Activated CD4-positive, CD25-positive, alpha-beta regulatory T cell treated with anti-CD3 and anti-CD28 coated beads, Interleukin-2, amount 50 U/mL, for 72 hours (primary cell): ENCODE data around the gene PYROXD2.

Experiments used
- DNase-seq: peaks from one replicate; pipeline ENCODE4 v3.0.0; 2021

PYROXD2 gene

DNA sequence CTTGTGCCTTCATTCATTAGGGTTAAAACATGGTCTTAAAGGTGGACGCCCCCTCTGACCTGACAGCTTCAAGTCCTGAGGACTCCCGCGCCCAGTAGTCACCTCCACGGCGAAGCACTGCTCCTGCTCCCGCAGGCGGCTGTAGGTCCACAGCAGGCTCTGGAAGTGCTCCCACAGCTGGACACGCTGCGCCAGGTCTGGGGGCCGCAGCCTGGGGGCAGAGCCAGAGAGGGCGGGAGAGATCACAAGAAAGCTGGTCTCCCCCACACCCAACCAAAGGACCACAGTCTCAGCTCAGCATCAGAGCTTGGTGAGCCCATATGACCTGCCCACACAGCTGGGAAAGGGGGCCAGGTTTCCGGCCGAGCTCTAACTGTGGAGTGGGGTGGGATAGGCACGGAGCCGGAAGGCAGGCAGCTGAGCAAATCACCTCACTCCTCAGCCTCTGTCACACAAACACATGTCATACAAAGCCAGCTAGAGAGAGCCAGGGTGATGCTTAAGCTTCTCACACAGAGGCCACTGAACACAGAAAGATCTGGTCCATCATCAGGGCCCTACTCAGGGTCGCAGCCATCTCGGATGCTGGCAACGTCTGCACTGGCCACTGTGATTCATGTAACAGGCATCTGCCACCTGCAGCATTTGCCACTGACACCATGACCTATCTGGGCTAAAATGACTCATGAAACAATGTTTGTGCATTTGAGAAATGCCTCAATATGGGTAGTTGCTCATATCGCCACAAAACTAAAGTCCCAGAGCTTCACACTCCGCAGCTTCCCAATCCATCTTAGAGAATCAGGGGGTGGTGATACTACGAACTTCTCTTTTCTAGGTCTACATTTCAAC is 19.1 kb upstream of the PYROXD2 start:
- no peak for DNase-seq

- DNase-seq = no peak
These were observed 18.4 kb upstream of the PYROXD2 start for GRCh38 chr10:98433371-98433770.

DNA sequence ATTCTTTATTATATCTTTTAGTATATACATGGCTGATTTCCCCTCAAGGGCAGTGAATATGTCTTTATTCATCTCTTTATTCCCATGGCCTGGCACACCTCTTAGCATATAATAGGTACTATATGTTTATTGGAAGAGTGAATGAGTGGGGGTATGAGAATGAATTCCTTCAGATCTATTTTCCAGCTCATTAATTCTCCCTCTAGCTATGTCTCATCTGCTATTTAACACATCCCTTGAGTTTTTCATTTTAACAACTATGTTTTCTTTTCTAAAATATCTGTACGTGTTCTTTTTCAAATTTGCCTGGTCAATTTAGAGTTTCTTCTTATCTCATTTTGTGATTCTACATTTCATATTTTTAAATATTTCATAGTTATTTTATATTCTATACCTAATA is 17.3 kb upstream of the PYROXD2 start:
- no peak for DNase-seq

DNA sequence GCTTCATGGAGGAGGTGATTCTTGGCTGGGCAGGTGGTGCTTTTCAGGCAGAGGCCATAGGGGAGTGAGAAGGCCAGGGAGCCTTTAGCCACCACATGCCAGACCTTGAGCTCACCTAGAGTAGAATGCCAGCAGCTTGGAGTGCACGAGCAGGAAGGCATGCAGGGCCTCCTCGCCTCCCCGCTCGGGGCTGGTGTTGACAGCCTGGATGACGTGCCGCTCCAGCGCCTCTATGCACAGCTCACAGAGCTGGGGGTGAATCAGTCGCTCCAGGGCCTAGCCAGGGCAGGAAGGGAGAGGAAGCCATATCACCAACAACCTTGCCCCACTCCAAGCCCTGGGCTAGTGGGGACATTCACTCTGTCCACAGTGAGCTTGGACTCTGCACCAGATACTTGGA is 16.0 kb upstream of the PYROXD2 start:
- DNase-seq = no peak

- no peak for DNase-seq
These were observed 15.4 kb upstream of the PYROXD2 start for GRCh38 chr10:98430427-98430826.

DNA sequence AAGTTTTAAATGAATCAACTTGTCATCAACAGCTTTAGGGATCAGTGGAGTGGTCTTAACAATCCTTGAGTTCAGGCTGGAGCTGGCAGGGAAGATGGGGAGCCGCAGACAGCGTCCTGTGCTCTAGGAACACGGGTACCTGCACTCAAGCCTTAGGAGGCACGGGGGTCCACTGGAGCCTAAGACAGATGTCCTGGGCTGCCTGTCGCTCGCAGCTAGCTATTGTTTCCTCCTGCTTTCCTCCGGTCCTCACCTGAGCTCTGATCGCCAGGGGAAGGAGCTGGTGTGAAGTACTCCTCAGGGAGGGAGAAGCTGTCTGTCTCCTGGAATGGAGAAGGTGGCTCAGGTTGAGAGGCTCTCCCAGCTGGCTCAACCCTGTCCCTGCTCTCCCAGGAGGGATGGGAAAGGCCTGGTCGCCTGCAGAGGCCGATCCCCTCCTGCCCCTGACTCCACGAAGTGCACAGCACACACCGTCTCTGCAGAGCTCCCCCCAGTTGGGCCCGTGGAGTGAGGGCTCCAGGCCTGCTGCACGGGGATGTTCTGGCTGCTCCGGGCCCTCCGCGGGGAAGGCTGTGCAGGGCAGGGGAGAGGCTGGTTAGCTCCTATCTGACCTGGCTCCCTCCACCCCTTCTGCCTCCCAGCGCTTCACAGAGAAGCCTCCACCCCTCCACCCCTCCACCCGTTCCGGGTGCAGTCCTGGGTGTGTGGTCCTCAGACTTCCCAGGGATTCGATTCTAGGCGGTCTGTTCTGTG is 14.5 kb upstream of the PYROXD2 start:
- no peak for DNase-seq

DNA sequence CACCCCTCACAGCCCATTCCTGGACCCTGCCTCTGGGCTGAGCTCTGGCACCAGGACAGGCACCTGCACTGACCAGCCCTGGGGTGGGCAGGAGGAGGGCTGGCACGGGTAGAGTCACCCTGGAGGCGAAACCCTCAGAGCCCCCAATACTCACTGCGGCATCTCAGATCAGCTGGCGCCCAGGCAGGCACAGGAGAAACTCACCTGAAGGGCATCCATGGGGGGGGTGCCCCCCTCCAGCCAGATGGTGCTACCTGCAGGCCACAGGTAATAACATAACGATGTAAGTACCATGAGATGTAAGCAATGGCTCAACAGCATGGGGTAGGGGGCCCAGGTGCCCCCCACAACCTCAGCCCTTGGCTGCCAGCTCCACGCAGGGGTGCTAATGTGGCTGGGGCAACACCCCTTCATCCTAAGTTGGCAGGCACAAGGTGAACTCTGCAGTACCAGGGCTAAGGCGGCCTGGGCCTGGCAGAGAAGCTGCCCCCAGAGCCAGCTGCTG is 12.1 kb upstream of the PYROXD2 start:
- DNase-seq = no peak

- peak; percentile 58 for DNase-seq
These were observed 10.8 kb upstream of the PYROXD2 start for GRCh38 chr10:98425511-98426352.

- no peak for DNase-seq
These were observed 9.6 kb upstream of the PYROXD2 start for GRCh38 chr10:98424295-98425254.

DNA sequence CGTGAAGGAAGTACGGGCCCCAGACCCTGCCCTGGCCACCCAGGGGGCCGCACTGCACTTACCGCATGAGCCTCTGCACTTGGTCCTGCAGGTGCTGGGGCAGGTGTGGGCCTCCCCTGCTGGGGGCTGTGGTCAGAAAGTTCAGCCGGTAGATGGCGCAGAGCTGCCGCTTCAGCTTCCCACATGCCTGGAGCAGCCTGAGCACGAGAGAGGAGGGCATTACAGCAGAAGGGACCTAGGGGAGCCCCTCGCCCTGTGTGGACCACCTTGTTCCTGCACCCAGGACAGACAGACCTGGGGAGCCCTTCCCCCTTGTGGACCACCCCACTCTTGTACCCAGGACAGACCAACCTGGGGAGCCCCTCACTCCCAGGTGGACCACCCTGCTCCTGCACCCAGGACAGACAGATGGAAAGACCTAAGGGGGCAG is 8.7 kb upstream of the PYROXD2 start:
- no peak for DNase-seq

DNA sequence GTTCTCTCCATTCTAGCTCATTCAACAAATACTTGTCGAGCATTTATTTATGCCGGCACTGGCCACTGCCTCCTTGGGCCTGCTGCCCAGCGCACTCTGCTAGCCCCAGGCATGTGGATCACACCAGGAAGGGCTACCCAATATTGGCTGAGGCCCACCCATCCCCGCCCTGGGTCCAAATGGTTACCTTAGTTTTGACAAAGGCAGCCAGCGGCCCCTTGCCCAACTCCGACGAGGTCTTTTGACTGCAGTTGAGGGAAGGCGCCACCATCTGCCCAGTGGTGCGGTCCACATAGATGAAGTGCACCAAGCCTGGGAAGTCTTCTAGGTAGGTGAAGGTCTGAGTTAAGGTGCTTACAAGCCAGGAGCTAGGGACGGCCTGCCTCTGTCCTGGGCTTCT is 7.2 kb upstream of the PYROXD2 start:
- no peak for DNase-seq

DNA sequence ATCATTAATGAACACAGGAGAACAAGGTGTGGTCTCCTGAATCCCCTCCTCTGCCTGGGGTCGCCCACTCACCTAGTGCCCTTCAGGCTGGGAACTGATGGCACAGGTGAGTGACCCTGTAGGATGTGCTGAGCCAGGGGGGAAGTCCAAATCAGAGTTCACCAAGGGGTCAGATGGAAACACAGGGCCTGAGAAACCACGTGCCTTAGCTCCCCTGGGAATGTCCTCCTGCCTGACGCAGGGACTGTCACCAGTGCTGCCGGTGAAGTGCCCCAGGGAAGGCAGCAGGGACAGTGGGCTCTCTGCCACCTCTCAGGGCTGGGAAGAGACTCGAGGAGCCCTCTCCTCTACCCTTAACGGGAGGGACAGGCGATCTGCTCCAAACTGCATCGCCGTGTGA is 5.8 kb upstream of the PYROXD2 start:
- no peak for DNase-seq

DNA sequence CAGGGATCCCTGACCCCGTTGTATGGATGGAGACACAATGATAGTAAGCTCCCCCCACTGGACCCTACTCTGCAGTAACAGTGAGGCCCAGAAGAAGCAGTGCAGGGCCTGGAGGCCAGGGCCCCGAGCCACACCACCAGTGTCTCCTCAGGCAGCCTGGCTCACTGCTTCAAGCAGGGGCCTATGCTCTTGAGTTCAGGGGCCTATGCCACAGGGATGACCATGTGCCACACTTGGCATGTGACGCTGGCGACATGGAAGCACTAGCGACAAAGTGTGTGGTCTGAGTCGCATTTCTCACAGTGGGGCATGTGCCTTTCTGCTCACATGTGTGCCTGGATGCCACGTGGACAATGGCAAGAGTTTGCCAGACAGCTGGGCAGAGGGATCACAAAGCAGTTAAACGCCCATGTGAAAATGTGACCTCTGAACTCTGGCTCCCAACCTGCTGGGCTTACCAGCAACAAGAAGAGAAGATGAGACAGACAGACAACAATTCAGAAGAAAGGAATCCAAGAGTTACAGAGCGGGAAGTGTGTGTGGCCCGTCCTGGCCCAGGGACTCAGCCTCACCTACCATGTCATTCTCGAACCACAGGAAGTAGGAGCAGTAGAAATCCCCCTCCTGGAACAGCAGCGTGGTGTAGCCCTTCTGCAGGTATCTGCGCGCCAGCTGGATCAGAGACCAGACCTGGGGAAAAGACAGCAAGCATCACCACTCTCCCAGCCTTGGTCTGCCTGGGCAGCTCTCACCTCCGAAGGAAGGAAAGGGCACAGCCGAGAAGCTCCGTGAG is 4.7 kb upstream of the PYROXD2 start:
- DNase-seq = no peak

- DNase-seq = no peak
These were observed 3.9 kb upstream of the PYROXD2 start for GRCh38 chr10:98418665-98419468.

GRCh38 chr10:98417973-98418664 is 3.1 kb upstream of the PYROXD2 start:
- DNase-seq = no peak

DNA sequence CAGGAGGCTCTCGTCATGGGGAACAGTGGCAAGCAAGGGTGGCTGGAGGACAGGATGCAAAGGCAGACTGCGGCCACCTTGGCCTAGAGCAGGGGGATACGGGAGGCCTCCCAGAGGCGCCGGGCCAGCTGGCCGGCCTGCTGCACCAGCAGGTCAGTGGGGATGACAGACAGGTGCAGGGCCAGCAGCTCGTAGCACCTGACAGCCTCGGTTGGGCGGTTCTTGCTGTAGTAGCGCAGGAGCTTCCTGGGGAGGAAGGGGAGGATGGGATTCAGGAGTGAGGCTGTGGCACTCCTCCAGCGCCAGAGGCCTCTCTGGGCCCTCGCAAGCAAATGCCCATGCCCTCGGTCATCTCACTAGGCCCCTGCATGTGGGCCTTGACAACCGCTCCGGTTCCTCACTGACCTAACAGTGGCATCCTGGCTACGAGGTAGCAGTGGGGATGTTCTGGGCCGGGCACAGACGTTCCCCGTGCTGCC is 2.5 kb upstream of the PYROXD2 start:
- no peak for DNase-seq

- no peak for DNase-seq
These were observed 1.8 kb upstream of the PYROXD2 start for GRCh38 chr10:98416606-98417388.

DNA sequence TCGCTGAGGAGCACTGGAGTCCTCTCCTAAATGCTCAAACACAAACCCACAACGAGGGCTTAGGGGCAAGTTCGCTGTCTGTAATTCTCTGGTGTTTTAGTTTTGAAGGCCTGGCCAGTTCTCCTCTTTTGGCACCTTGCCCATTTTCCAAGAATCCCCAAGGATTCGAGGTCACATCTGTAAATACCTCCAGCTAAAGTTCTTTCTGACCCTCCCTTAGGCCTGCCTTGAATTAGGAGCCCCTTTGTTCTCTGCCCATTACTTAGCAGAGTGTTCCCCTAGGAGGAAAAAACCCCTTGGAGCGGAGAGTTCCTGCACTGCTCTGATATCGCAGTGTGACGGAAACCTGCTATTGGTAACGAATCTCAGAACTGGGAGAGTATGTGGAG is 743 bp upstream of the PYROXD2 start:
- DNase-seq = no peak

DNA sequence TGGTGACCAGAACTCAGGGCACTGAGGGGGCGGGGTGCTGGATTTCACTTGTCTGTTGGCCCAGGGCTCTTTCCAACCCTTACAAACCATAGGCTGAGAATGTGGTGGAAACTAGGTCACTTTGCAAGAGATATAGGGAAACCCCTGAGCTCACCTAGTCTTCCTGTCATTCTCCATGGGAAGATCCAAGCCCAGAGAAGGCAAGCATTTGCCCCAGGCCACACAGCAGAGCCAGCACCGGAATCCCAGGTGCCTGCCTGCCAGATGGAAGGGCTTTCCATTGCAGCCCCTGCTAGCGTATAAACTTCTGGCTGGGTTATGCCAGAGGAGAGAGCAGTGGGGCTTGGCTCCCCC is 427 bp downstream of the PYROXD2 start:
- DNase-seq = no peak
